NCI-H524 (cell line): ENCODE results near the gene TP53INP2.
"Not testable (repeated sequence)": the region's sequence is repeated elsewhere in the genome, so short reads cannot be mapped to it uniquely, and the experiment has no call there.

Experiments
- DNase-seq, 2 experiments: peaks; one replicate each; lab custom pipeline; 2025; lab: John Stamatoyannopoulos, UW

Gene TP53INP2

DNA sequence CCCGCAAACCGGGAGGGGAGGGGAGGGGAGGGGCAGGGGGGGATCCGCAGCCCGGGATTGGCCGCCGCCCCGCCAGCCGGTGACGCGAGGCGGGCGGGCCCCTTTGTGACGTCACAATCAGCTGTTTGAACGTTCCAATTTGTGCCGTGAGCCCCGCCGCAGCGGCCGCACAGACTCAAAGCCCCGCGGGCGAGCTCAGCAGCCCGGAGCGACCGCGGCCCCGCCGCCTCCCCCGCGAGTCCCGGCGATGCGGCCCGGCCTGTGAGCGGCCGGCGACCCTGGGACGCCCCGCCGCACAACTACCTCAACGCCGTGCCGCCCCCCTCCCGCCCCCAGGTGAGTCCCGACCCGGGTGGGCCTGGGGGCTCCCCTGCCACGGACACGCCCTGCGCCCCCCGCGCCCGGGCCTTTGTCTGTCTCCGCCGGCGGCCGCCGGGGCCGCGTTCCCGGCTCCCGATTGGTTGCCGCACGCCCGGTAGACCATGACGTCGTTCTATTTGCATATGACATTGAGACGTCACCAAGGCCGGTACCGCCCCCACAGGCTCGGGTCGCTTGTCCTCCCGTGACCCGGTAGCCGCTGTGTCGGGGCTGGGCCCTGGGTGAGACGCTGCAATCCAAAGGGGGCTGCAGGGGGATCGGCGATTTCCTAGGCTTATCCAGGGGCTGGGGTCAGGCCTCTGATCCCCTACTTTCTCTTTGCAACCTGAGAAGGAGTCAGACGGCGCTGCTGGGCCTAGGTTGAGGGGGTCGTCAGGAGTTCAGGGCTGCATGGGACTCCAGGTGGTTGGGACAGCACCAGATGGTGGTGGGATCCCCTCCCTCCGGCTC is at the start of gene TP53INP2:
TP53INP2 (plus strand) TSS at position 168 of the 831 bp plus-strand sequence. CDS start 4,396 bp downstream, outside the sequence.
- DNase-seq, result peak; percentile 98 to 99

- not testable (repeated sequence) for DNase-seq
Observed at GRCh38 chr20:34658654-34659053, 45.5 kb upstream of the TP53INP2 start.

GRCh38 chr20:34661811-34662210 is 42.3 kb upstream of the TP53INP2 start:
- DNase-seq, result not testable (repeated sequence)

GRCh38 chr20:34663213-34663943 is 40.8 kb upstream of the TP53INP2 start:
- DNase-seq, result peak in 1 of 2 experiments; percentile 69

DNA sequence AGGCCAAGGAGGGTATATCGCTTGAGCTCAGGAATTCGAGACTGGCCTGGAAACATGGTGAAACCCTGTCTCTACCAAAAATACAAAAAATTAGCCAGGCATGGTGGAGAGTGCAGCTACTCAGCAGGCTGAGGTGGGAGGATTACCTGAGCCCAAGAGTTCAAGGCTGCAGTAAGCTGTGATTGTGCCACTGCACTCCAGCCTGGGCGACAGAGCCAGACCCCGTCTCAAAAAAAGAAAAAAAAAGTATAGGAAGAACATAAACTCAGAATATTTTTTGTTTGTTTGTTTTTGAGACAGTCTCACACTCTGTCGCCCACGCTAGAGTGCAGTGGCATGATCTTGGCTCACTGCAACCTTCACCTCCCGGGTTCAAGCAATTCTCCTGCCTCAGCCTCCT is 39.4 kb upstream of the TP53INP2 start:
- not testable (repeated sequence) for DNase-seq

- DNase-seq, result no peak
Observed at GRCh38 chr20:34669094-34669493, 35.0 kb upstream of the TP53INP2 start.

DNA sequence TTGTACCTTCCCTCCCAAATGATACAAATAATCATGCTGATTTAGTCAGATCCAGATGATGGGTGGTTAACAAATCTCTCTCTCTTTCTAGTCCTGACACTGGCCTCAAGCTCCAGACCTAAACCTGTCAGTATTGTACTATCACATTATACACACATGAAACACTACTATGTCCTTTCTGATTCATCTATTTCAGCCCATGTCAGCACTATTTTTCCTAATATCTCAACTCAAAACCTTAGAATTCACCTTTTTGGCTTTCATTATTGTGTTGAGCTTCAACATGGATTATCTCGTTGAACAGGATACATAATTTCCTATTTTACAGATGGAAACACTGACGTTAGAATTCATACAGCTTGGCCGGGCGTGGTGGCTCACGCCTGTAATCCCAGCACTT is 30.7 kb upstream of the TP53INP2 start:
- DNase-seq, result no peak

DNA sequence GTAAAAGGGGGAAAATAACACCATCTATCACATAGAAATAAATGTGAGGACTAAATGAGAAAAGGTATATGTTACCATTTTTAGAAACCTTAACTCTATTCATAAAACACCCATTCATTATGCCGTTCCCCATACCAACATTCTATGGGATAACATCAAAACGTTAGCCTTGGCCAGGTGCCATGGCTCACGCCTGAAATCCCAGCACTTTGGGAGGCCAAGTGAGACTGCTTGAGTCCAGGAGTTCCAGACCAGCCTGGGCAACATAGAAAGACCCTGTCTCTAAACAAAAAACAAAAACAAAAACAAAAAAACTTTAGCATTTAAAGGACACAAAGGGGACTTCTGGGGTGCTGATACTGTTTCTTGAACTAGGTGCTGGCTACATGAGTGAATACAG is 28.6 kb upstream of the TP53INP2 start:
- DNase-seq, result no peak

DNA sequence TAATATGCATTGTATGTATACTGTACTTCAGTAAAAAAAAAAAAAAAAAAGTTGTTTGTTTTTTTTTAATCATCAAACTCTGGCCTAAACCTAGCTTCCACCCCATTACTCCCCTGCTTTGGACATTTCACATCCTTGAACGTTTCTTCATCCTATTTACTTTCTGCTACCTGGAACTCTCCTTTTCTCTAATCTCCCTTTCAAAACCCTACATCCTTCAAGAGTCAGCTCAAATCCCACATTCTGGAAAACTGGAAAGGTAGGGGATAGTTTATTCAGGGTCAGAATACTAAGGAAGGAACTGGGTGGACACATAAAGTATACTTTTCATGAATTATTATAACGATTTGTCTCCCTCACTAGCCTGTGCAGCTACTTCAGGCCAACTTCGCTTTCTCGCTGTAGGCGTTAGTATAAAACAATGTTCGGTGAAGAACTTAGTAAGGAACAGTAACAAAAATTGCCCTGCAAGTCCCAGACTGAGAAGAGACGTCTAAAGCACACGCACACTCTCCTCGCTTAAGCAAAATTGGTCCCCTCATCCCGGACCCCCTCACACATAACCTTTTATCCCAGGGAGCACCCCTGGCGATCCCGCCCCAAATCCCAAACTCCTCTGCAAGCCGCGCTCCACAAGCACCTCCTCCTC is 28.0 kb upstream of the TP53INP2 start:
- no peak for DNase-seq

DNA sequence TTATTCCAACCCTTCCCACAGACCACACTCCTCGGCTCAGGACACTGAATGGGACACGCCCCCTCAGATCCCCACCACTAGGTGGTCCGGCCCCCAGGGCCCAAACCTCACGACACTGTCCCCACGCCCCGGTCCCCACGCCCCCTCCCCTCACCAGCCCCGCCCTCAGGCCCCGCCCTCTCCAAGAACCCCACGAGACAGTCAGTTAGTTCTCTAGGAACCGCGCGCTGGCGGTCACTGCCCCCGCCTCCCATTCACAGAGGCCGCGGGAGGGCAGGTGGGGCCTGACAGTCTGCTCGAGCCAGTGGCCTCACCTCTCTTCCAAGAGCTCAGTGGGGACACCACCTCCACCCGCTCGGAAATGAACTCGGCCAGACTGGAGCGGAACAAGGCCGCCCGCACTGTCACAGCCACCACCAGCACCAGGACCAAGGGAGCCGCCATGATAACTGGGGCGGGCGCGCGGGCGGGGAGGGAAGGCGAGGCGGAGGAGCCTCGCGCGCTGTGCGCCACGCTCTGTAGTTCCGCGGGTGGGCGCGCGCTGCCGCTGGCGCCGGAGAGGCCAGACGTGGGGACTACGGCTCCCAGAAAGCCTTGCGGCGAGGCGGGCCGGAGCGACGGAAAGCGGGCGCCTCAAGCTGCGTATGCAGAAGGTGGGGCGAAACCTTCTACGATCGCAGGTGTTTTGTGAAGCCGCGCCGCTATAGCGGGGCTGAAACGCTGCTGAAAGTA is 27.3 kb upstream of the TP53INP2 start, which contains the start of gene PIGU:
PIGU (minus strand) TSS at position 451 of the 732 bp plus-strand sequence; CDS start at position 444, 7 bp downstream.
- peak; percentile 89 to 98 for DNase-seq

- peak in 1 of 2 experiments; percentile 70 for DNase-seq
Observed at GRCh38 chr20:34680586-34681175, 23.5 kb upstream of the TP53INP2 start.

DNA sequence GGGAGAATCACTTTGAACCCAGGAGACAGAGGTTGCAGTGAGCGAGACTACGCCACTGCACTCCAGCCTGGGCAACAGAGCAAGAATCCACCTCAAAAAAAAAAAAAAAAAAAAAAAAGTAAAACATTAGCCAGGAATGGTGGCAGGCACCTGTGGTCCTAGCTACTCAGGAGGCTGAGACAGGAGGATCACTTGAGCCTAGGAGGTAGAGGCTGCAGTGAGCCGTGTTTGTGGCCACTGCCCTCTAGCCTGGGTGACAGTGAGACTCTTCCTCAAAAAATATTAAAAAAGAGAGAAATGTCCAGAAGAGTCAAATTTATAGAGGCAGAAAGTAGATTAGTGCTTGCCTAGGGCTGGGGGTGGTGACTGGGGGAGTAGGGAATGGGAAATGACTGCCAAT is 20.5 kb upstream of the TP53INP2 start:
- DNase-seq, result no peak

DNA sequence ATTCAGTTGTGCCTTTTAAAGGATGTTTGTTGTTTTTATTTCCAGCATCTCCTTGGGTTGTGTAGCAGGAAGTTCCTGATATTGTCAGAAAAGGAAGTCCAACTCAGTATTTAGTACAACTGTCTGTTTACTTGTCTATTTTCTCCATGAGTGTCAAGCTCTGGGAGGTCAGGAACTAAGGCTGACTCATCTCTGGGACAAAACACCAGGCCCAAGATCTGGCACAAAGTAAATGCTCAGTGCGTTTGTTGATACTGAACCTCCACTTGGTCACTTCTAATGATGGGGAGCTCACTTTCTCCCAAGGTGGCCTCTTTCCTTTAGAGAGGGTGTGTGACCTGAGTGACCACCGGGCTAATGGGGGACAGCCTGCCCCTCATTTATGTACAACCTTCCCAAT is 14.7 kb upstream of the TP53INP2 start:
- no peak for DNase-seq

DNA sequence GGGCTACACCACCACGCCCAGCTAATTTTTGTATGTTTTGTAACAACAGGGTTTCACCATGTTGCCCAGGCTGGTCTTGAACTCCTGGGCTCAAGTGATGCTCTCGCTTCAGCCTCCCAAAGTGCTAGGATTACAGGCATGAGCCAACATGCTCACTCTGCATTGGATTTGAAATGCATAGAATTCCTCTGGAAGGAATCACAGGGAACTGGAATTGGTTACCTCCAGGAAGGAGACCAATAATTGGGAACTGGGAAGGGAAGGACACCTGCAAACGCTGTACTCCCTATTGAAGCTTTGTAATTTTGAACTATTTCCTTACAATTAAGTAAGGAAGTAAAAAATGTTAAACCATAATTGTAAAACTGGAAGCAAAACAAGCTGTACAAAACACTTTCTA is 12.3 kb upstream of the TP53INP2 start:
- DNase-seq, result no peak

GRCh38 chr20:34693414-34693813 is 10.7 kb upstream of the TP53INP2 start:
- DNase-seq, result no peak

GRCh38 chr20:34701405-34702085 is 2.6 kb upstream of the TP53INP2 start:
- peak; percentile 55 to 77 for DNase-seq

- no peak for DNase-seq
Observed at GRCh38 chr20:34703061-34703423, 1.1 kb upstream of the TP53INP2 start.

GRCh38 chr20:34703424-34704176 is 544 bp upstream of the TP53INP2 start:
- peak in 1 of 2 experiments; percentile 59 for DNase-seq

DNA sequence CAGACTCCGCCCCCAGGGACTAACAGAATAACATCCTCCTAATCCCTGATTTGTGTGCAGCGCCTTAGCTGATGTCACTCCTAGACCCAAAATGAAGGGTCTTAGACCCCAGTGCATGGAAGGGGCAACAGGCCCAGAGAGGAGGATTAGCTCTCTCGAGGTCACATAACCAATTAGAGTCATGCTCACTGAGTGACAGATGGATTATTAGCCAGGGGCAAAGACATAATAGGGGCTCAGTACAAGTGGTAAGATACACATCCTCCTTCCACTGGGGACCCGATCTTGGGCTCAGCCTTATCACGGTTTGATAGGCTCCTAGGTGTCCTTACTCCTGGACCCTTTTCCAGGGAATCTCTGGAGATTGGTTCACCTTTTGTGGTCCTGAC is 858 bp downstream of the TP53INP2 start:
- peak; percentile 99 to 100 for DNase-seq
